ENCODE results near the gene TIGD4.

Gene TIGD4

DNA sequence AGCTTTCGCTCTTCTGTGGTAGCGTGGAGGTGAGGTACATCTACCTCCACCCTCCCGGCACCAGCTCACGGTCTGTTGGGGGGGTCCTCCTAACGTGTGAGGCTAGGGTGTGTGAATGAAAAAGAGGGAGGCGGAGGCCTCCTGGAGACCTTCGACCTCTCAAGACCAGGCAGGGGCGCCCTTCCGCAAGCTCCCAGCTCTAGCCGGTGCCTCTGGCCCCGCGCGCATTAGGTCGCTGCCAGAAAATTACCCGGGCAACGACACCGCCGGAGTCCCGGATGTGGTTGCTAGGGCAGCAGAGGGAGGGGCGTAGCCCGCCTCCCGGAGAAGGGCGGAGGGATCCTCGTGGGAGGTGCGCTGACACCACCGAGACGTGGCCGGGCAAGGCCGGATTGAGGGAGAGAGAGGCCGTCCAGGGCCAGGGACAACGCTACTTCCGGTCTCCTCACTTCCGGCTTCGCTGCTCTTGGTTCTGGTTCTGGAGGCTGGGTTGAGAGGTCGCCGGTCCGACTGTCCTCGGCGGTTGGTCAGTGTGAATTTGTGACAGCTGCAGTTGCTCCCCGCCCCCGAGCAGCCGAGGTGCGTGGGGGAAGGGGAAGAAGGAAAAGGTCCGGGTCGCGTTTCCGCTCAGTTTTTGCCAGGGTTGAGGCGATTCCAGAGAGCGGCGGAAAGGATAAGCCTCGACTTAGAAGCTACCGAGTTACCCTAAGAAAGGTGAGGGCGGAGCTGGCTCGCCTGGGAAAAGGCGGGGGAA lies at the start of gene TIGD4, which contains the start of gene ARFIP1:
Gene TIGD4 (minus strand): TSS at position 218 of the 754 bp plus-strand sequence. CDS start 8,726 bp downstream, outside the sequence.
Gene ARFIP1 (plus strand): TSS at position 442 of the 754 bp plus-strand sequence. CDS start 49,680 bp downstream, outside the sequence.
- peak; percentile 94 for DNase-seq (ENCODE audit: low spot score)

DNA sequence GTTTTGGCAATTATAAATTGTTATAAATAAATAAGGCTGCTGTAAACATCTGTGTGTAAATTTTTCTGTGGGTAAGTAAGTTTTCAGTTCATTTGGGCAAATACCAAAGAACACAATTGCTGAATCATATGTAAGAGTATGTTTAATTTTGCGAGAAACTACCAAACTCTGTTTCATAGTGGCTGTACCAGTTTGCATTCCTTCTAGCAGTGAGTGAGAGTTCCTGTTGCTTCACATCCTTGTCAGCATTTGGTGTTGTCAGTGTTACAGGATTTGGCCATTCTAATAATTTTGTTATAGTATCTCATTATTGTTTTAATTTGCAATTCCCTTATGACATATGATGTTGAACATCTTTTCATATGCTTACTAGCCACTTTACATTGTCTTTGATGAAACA lies 48.6 kb upstream of the TIGD4 start:
- DNase-seq (ENCODE audit: low spot score), result no peak

- no peak for DNase-seq (ENCODE audit: low spot score)
Measured at GRCh38 chr4:152825336-152825735, 45.8 kb upstream of the TIGD4 start.

- DNase-seq (ENCODE audit: low spot score), result no peak
Measured at GRCh38 chr4:152824561-152824960, 45.0 kb upstream of the TIGD4 start.

DNA sequence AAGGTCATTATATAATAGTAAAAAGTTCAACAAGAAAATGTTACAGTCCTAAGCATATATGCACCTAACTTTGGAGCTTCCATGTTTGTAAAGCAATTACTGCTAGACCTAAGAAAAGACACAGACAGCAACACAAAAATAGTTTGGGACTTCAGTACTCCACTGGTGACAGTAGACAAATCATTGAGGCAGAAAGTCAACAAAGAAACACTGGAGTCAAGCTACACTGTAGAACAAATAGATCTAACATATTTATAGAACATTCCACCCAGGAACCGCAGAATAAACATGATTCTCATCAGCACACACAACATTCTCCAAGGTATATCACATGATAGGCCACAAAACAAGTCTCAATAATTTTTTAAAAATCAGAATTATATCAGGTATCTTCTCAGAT lies 42.8 kb upstream of the TIGD4 start:
- DNase-seq (ENCODE audit: low spot score), result no peak

- DNase-seq (ENCODE audit: low spot score), result no peak
Measured at GRCh38 chr4:152820073-152820472, 40.5 kb upstream of the TIGD4 start.

GRCh38 chr4:152819026-152819645 lies 39.6 kb upstream of the TIGD4 start:
- no peak for DNase-seq (ENCODE audit: low spot score)

DNA sequence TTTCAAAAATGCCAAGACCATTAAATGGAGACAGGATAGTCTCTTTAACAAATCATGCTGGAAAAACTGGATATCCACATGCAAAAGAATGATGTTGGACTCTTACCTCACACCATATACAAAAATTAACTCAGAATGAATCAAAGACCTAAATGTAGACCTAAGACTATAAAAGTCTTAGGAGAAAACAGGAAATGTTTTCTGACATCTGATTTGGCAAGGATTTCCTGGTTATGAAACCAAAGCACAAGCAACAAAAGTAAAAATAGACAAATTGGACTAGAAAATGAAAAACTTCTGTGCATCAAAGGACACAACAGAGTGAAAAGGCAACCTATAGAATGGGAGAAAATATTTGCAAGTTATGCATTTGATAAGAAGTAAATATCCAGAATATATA lies 37.8 kb upstream of the TIGD4 start:
- no peak for DNase-seq (ENCODE audit: low spot score)

DNA sequence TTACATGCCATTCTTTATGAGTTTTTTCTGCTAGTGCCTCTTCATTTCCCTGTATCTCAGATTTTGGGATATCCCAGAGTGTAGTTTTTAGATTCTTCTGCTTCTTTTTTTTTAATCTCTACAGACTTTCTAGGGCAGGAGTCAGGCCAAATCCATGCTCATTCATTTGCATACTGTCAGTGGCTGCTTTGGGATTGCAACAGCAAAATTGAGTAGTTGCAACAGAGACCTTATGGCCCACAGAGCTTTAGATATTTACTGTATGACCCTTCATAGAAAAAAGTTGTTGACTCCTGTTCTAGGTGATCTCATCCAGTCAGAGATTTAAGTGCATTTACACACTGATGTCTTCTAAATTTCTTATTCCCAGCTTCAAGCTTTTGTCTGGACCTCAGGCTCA lies 35.5 kb upstream of the TIGD4 start:
- no peak for DNase-seq (ENCODE audit: low spot score)

- no peak for DNase-seq (ENCODE audit: low spot score)
Measured at GRCh38 chr4:152810715-152811287, 31.3 kb upstream of the TIGD4 start.

DNA sequence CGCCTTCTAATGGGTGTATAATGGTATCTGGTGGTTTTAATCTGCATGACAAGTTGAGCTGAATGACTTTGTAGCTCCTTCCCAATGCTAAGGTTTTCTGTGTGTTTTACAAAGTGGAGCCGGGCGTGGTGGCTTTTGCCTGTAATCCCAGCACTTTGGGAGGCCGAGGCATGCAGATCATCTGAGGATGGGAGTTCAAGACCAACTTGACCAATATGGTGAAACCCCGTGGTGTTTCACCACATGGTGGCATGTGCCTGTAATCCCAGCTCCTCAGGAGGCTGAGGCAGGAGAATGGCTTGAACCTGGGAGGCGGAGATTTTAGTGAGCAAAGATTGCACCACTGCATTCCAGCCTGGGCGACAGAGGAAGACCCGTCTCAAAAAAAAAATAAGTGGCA lies 29.1 kb upstream of the TIGD4 start:
- DNase-seq (ENCODE audit: low spot score), result no peak

- no peak for DNase-seq (ENCODE audit: low spot score)
Measured at GRCh38 chr4:152807294-152807829, 27.8 kb upstream of the TIGD4 start.

- DNase-seq (ENCODE audit: low spot score), result no peak
Measured at GRCh38 chr4:152806501-152807125, 27.1 kb upstream of the TIGD4 start.

DNA sequence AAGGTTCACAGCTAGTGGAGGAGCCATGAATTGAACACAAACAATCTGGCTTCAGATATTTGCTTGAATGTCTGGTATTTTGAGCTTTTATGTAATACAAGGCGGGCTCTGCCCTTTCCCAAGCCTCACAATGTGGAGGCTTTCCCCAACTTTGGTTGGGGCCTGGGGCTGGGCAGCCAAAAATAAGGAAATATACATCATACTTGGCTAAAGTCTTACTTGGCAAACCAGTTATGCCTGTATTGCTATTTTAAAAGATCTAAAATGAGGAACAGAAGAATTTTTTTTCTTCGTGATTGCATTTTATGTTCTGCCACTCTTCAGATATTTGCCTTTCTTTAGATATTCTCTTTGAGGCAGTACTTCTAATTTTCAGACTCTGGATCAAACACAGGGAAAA lies 26.3 kb upstream of the TIGD4 start:
- no peak for DNase-seq (ENCODE audit: low spot score)

- no peak for DNase-seq (ENCODE audit: low spot score)
Measured at GRCh38 chr4:152805071-152805650, 25.6 kb upstream of the TIGD4 start.

GRCh38 chr4:152803541-152803940 lies 24.0 kb upstream of the TIGD4 start:
- DNase-seq (ENCODE audit: low spot score), result no peak

- DNase-seq (ENCODE audit: low spot score), result no peak
Measured at GRCh38 chr4:152795891-152796290, 16.4 kb upstream of the TIGD4 start.

DNA sequence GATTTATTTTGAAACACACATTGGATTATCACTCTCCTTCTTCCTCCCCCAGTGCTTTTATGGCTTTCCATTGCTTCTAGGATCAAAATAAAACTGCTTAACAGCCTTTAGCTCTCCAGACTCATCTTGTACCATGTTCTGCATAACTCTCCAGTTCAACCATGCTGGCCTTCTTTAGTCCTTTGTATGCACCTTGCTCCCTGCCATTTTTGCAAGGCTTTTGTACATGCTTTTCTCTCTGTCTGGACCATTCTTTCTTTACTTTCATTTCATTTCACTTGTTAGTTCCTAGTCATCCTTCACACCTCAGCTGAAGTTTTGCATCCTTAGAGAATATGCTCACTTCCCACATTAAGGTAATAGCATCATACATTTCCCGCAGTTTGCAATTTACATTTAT lies 7.1 kb upstream of the TIGD4 start:
- no peak for DNase-seq (ENCODE audit: low spot score)

DNA sequence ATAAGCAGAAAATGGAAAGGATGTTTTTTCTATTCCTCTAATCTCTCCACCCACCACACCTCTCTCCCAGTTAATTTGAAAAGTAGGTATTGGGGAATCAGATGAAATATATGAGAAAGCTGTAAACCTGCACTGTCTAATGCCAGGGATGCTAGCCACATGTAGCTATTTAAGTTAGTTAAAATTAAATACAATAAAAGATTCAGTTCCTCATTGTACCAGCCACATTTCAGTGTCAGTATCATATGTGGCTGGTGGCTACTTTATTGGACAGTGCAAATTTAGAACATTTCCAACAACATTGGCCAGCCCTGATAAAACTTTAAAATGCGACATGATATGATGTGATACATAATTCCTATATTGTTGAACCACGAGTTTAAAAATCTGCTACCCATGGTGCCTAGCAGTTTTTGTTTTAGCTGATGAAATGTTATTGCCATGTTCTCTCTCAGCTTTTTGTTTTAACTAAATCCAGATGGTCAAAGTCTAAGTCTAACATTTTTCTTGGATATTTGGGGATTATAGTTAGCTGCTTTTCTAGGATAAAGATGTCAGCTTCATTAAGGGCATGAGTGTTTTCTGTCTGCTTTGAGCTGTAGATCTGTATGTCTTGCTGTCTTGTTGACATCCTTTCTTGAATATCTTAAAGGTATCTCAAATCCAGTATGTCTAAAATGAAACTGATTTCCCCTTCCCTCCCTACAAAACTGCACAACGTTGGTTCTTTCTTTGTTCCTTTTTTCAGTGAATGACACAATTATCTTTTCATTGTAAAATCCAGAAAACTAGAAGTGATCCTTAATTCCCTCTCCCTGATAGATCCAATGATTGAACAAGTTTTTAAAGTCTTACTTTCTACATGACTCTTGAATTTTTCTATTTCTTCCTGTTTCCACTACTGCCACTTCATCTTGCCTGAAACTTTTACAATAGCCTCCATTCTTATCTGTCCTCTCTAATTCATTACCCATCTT lies 6.4 kb upstream of the TIGD4 start:
- no peak for DNase-seq (ENCODE audit: low spot score)

GRCh38 chr4:152784490-152785350 lies 5.2 kb upstream of the TIGD4 start:
- DNase-seq (ENCODE audit: low spot score), result no peak

Data from hematopoietic multipotent progenitor cell treated with erythropoietin and hydrocortisone succinate and interleukin-3 and kit ligand, for 15 days (in vitro differentiated cells).